Right lobe of liver (tissue), 6 donors: ENCODE measurements around the gene CABP7. TPM values are rescaled to one million over a fixed set of nuclear protein-coding genes. Genes with fewer than 3 reads are reported as not detected.

ENCODE experiments used
- ATAC-seq, 4 donors: fragments of 200-7000 bp; cut with Tn5 transposase; one replicate each; pipeline ENCODE4 v1.9.1; 2020; ENCODE audit warnings: mild to moderate bottlenecking in 4 of 4, moderate library complexity in 4 of 4
- DNase-seq, 3 donors: peaks; one replicate each; pipeline ENCODE4 v3.0.0-alpha.2; 2020
- H3K27ac ChIP-seq, 3 donors: fragments of 200-600 bp; one replicate each; pipeline ENCODE4 v1.8.0; 2022
- H3K27me3 ChIP-seq, 2 donors: fragments of 200-600 bp; one replicate each; pipeline ENCODE4 v1.8.0; 2022
- H3K36me3 ChIP-seq, 4 donors: fragments of 200-600 bp; sonication (generic) in 1 of 4; one replicate each; pipeline versions ENCODE4 v1.5.1 to v1.8.0; 2017 to 2022; ENCODE audit warnings: control low read depth in 1 of 4
- H3K4me1 ChIP-seq, 4 donors: fragments of 200-600 bp; sonication (generic) in 1 of 4; one replicate each; pipeline versions ENCODE4 v1.5.1 to v1.8.0; 2017 to 2022; ENCODE audit warnings: control low read depth in 1 of 4
- H3K4me3 ChIP-seq, 3 donors: fragments of 200-600 bp; one replicate each; pipeline ENCODE4 v1.8.0; 2022
- H3K9me3 ChIP-seq, 4 donors: fragments of 200-600 bp; sonication (generic) in 1 of 4; one replicate each; pipeline versions ENCODE4 v1.5.1 to v1.8.0; 2017 to 2022; ENCODE audit warnings: control low read depth in 1 of 4
- CTCF ChIP-seq, 4 donors: fragments of 200-600 bp in 3 of 4; fragments of 450-650 bp in 1 of 4; IDR thresholded peaks; one replicate each; pipeline versions ENCODE4 v1.5.1 to v1.8.0; 2016 to 2022; ENCODE audit warnings: antibody characterized with exemption in 4 of 4, mild to moderate bottlenecking in 2 of 4
- POLR2A ChIP-seq: fragments of 450-650 bp; IDR thresholded peaks from one replicate; pipeline ENCODE4 v1.6.1; 2017; ENCODE audit warnings: antibody characterized with exemption, mild to moderate bottlenecking
- WGBS: methylation state at CpG from one replicate; pipeline ENCODE4 v1.1.6; 2018; ENCODE audit warnings: low coverage, low lambda C conversion rate; ENCODE audit not compliant: insufficient coverage; ENCODE audit errors: missing lambda C conversion rate; 5-methylcytosine and 5-hydroxymethylcytosine counted together
- intact Hi-C, 2 donors: fragments of 100-400 bp; cut with DNase I; formaldehyde crosslinking; loops; one replicate each; pipeline versions ENCODE4 v1.11.2 to v1.14.1; 2022
- total RNA-seq, 6 experiments: library from RNA; depleted of rRNA in 2 of 6; stranded (reverse); fragments of >200 nt in 2 of 6; fragmentation: NEBNext Ultra II Directional in 3 of 6; extraction: Animal tissue kit (Norgen Biotek cat#: 25700) in 3 of 6; gene quantifications; one replicate each; pipeline versions ENCODE4 v1.1.0 to v1.2.4, GENCODE V29; 2016 to 2023
- donor health status: DM: no; HTN: yes; CAD: no.
- donor health status: DM: no; HTN: no; CAD: no.
- donor health status: DM: no; HTN: no; CAD: no.
- donor health status: DM: no; HTN: yes; CAD: no.
- donor health status: DM: no; HTN: yes; CAD: no.

CABP7 gene
- total RNA-seq, 6 experiments from 2014 or later = not detected

- no peak for TF ChIP-seq CTCF (IDR thresholded peaks at IDR 0.05)
- TF ChIP-seq POLR2A = no peak
- Histone ChIP-seq H3K4me3 (no peak overlapping the region), H3K27me3 (no peaks in the 10 kb centered on the region), H3K9me3 (no peaks in the 10 kb centered on the region), H3K27ac (no peak overlapping the region), H3K4me1 (peaks cover 0 to 4% (median 0%) of the 10 kb centered on the region in 4 donors), H3K36me3 (no peaks in the 10 kb centered on the region)
- WGBS = 51% methylated on average over 4 of the region's 5 CpGs
- ATAC-seq = no peak
- DNase-seq = no peak
- intact Hi-C loops = no loop called here
These were observed 4.1 kb upstream of the CABP7 start for GRCh38 chr22:29715705-29716104.

- Histone ChIP-seq H3K4me1 (peaks cover 0 to 6% (median 0%) of the 10 kb centered on the region in 4 donors), H3K27me3 (no peaks in the 10 kb centered on the region), H3K9me3 (no peaks in the 10 kb centered on the region), H3K27ac (no peak overlapping the region), H3K36me3 (no peaks in the 10 kb centered on the region), H3K4me3 (no peak overlapping the region)
- 60% methylated on average over 12 of the region's 16 CpGs for WGBS
- ATAC-seq (peak; percentile 67 to 88 (median 78)), DNase-seq (peak; percentile 57 to 69 (median 64))
- intact Hi-C loops = no loop called here
- no peak for TF ChIP-seq POLR2A
- TF ChIP-seq CTCF (IDR thresholded peaks at IDR 0.05) = no peak
These were observed 2.8 kb upstream of the CABP7 start for GRCh38 chr22:29716814-29717545.

GRCh38 chr22:29717789-29718188 lies 2.0 kb upstream of the CABP7 start:
- peaks cover 0 to 6% (median 0%) of the 10 kb centered on the region in 4 donors for H3K4me1 ChIP-seq
- DNase-seq (no peak), ATAC-seq (no peak)
- H3K27me3 ChIP-seq = no peaks in the 10 kb centered on the region
- 100% methylated on average over 2 of the region's 11 CpGs for WGBS
- TF ChIP-seq CTCF (IDR thresholded peaks at IDR 0.05) = no peak
- no peak for TF ChIP-seq POLR2A
- H3K36me3 ChIP-seq = no peaks in the 10 kb centered on the region
- no peaks in the 10 kb centered on the region for H3K9me3 ChIP-seq
- no peak overlapping the region for H3K27ac ChIP-seq
- intact Hi-C loops = no loop called here
- H3K4me3 ChIP-seq = no peak overlapping the region

DNA sequence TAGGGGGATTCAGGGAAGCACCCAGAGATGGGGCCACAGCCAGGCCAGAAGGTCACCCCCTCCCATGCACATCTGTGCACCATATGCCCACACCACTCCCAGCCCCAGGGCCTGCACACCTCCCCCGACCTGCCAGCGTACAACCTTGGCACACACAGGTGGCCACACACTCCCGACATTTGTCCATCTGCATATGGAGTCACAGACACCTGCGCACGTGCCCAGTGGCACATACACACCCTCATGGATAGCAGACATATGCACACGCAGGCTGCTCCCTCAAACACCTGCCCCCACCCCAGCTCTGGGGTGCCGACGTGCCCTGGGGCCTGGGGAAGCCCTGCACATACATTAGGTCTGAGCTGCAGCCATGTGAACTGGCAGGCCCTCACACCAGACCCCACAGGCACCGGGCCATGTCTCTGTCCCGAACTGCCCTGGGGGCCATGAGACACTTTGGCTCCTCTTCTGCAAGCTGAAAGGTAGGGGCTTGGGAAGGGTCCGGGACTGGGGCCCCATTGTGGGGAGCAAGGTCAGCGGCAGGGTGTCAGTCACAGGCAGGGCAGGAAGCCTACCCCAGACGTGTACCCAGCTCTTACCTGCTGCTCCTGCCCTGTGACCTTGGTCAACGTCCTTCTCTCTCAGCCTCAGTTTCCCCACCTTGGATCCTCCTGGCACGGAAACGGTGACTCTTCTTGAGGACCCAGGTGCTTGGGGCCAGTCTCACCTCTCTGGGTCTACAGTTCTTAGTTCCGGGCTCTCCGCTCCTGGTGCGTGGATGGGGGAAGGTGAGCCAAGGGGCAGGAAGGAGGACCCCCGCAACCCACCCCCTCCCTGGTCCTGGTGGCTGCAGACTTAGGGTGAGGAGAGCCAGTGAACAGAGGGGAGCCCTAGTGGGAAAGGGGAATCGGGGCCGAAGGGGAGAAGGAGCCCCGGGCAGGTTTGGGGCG lies 579 bp upstream of the CABP7 start:
- no peaks in the 10 kb centered on the region for H3K36me3 ChIP-seq
- no peaks in the 10 kb centered on the region for H3K27me3 ChIP-seq
- WGBS = 25% methylated on average over 8 of the region's 24 CpGs
- DNase-seq (no peak), ATAC-seq (no peak)
- H3K9me3 ChIP-seq = no peaks in the 10 kb centered on the region
- H3K27ac ChIP-seq = no peak overlapping the region
- H3K4me1 ChIP-seq = peaks cover 0 to 6% (median 0%) of the 10 kb centered on the region in 4 donors
- TF ChIP-seq CTCF (IDR thresholded peaks at IDR 0.05) (no peak), POLR2A (no peak)
- intact Hi-C loops = no loop called here
- H3K4me3 ChIP-seq = no peak overlapping the region
